ENCODE data around the gene U2AF1L4. TPM values are rescaled to one million over a fixed set of nuclear protein-coding genes. Genes with fewer than 3 reads are reported as not detected.

The U2AF1L4 gene
- polyA plus RNA-seq, 1 donor: 16.6 TPM

- no peak for DNase-seq (ENCODE audit: low read depth)
Observed at GRCh38 chr19:35742121-35742724, 3.0 kb downstream of the U2AF1L4 start, which contains the start of gene IGFLR1. IGFLR1 (minus strand) TSS chr19:35742452; CDS start chr19:35741180, 1,272 bp downstream.

DNA sequence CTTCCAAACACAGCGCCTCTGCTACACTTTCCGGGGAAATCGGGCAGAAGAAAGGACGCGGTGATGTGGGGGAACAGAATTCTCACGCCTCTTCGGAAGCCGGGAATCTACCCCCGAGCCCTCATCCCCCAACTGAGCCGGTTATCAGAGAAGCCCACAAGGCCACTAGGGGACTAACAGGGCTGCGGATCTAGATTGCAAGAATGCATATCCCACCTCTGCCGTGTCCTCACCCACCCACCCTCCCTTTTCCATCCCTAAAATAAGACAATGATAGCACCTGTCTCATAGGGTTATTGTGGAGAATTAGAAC, 4.1 kb downstream of the U2AF1L4 start:
- DNase-seq (ENCODE audit: low read depth): no peak

DNA sequence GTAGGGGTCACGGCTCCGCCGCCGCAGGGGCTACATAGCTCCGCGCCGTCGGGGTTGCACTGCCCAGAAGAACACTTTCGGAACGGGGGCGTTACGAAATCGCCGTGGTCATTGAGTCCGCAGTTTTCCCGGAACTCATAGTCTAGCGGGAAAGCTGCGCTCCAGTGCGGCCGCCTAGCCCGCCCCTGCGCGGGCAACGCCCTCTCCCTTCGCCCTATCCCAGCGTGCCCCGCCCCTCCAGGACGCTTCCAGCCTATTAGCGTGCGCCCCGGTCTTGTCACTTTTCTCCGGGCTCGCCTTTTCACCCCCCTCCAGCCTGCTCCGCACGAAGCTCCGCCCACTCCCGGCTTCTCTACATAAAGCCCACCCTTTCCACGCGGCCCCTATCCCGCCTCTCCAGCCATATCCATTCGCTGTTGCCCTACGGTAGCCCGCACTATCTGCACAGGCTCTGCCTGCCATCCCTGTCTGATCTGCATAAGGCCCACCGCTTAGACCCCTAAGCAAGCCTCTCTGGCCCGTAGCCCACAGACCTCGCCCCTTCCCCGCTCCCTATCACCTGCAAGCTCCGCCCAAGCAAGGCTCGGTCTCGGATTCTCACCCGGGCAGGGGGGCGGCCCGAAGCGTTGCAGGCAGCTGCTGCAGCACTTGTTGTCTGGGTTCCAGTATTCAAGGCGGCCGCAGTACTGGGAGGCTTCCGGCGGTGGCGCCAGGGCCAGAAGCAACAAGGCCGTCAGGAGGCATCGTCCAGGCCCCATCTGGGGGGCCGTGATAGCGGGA, 4.6 kb downstream of the U2AF1L4 start:
- DNase-seq (ENCODE audit: low read depth): peak; percentile 93

- no peak for DNase-seq (ENCODE audit: low read depth)
Observed at GRCh38 chr19:35740108-35740422, 5.2 kb downstream of the U2AF1L4 start.

DNA sequence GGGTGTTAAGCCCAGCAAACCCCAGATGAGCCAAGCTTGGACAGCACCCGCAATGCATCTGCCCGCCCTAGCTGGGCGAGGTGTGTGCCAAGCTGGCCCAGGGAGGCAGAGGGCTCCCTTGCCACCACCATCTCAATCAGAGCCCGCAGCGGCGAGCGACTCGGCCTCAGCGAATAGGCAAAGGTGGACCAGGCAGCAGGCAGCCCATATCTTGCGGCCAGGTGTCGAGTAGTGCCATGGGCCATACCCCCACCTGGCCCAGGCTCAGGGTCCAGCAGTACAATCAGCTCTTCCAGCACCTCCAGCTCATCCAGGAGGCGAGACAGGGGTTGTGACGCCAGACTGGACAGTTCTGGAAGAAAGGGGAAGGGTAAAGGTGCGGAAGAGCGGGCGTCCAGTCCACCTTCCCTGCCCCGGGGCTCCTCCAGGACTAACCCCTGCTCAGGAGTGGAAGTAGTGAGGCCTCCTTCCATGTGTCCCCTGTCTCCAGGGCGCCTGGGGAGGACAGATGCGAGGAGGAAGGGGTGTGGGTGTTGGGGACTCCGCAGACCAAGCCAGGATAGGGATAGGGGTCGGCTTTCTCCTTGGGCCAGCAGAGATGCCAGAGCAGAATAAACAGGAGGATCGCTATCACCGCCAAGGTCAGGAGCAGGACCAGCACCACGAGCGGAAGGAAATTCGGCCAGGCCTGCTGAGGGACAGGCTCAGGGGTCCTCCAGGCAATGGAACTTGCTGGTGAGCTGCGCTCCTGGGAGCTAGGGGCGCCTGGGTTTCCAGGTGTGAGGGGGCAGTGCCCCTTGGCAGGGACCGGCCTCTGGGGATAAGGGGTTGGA, 5.7 kb downstream of the U2AF1L4 start:
- no peak for DNase-seq (ENCODE audit: low read depth)

DNA sequence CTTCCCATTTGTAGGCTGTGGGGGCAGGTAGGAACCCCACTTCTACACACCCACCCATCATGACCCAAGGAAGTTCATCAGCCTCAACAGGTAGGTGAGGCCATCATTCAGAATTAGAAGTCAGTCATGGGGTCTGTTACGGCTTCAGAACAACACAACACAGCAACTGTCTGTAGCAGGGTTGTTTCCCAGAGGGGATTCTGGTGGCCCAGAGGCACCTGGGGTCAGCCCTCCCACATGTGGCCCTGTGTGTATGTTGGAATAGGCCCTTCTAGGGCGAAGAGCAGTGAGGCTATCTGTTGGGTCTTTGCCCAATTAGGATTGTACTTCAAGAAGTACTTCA, 6.4 kb downstream of the U2AF1L4 start:
- DNase-seq (ENCODE audit: low read depth): no peak

DNA sequence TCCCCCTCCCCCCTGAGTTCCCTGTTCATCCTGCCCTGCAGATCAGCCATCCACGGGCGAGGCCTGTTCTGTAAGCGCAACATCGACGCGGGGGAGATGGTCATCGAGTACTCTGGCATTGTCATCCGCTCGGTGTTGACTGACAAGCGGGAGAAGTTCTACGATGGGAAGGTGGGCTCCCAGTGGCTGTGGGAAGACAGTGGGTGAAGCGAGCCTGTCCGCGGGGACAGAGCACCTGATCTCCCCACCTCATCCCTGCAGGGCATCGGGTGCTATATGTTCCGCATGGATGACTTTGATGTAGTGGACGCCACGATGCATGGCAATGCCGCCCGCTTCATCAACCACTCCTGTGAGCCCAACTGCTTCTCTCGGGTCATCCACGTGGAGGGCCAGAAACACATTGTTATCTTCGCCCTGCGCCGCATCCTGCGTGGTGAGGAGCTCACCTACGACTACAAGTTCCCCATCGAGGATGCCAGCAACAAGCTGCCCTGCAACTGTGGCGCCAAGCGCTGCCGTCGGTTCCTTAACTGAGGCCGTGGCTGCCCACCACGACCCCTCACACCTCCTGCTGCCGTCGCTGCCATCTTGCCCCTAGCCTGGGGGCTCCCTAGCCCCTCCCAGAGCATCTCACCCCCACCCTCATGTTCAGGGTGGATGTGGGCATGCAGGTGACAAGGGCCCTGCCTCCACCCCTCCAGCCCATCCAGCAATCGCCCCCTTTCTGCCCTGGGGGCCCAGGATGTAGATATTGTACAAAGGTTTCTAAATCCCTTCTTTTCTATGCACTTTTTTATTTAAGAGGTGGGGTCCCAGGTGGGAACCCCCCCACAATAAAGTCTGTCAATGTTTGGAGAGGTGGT, 7.0 kb downstream of the U2AF1L4 start:
- no peak for DNase-seq (ENCODE audit: low read depth)

DNA sequence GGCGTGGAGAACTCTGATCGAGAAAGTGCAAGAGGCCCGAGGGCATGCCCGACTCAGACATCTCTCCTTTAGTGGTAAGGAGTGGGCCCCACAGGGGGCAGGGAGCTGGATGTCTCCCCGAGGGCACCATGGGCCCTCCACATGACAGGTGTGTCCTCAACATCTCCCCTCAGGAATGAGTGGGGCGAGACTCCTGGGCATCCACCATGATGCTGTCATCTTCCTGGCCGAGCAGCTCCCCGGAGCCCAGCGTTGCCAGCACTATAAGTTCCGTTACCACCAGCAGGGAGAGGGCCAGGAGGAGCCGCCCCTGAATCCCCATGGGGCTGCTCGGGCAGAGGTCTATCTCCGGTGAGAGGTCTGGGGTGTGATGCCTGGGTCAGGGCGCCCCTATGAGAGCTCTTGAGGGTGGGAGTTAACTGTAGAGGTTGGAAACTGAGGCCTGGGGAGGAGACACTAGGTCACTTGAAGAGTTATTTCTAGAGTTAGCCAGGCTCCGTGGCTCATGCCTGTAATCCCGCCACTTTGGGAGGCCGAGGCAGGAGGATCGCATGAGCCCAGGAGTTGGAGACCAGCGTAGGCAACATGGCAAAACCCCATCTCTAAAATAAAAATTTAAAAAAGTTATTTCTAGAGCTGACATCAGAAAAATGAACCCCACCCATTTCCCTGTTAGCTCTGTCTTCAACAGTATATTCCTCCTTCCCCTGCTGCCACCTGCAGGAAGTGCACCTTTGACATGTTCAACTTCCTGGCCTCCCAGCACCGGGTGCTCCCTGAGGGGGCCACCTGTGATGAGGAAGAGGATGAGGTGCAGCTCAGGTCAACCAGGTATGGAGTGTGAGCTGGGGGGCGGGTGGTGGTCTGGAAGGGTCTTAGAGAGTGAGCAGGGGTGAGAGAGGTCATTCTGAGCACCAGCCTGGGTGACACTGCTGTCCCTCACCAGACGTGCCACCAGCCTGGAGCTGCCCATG, 8.0 kb downstream of the U2AF1L4 start:
- no peak for DNase-seq (ENCODE audit: low read depth)

GRCh38 chr19:35734889-35735288, 10.3 kb downstream of the U2AF1L4 start:
- DNase-seq (ENCODE audit: low read depth): no peak

DNA sequence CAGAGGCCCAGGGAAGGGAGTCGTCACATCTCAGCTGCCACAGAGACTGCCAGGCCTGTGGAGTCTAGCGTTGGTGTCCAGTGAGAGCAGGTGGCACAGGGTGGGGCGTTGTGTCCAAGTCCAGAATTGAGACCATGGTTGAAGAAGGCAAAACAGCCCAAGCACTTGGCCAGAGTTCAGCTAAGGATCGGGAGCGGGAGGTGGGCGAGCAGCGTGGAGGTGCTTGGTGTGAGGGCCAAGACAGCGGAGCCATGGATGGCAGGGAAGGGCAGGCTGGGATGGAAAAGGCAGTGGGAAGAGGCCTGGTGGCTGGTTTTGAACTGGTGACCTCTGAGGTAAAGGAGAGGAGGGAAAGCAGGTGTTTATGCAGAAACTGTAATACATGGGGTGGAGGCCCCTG, 10.9 kb downstream of the U2AF1L4 start:
- DNase-seq (ENCODE audit: low read depth): no peak

- no peak for DNase-seq (ENCODE audit: low read depth)
Observed at GRCh38 chr19:35733180-35734125, 11.8 kb downstream of the U2AF1L4 start.

DNA sequence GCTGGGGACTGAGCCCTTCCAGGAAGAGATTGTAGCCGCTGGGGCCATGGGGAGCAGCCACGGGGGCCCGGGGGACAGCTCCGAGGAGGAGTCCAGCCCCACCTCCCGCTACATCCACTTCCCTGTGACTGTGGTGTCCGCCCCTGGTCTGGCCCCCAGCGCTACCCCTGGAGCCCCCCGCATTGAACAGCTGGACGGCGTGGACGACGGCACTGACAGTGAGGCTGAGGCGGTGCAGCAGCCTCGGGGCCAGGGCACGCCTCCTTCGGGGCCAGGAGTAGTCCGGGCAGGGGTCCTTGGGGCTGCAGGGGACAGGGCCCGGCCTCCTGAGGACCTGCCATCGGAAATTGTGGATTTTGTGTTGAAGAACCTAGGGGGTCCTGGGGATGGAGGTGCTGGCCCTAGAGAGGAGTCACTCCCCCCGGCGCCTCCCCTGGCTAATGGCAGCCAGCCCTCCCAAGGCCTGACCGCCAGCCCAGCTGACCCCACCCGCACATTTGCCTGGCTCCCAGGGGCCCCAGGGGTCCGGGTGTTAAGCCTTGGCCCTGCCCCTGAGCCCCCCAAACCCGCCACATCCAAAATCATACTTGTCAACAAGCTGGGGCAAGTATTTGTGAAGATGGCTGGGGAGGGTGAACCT, 12.6 kb downstream of the U2AF1L4 start:
- no peak for DNase-seq (ENCODE audit: low read depth)

DNA sequence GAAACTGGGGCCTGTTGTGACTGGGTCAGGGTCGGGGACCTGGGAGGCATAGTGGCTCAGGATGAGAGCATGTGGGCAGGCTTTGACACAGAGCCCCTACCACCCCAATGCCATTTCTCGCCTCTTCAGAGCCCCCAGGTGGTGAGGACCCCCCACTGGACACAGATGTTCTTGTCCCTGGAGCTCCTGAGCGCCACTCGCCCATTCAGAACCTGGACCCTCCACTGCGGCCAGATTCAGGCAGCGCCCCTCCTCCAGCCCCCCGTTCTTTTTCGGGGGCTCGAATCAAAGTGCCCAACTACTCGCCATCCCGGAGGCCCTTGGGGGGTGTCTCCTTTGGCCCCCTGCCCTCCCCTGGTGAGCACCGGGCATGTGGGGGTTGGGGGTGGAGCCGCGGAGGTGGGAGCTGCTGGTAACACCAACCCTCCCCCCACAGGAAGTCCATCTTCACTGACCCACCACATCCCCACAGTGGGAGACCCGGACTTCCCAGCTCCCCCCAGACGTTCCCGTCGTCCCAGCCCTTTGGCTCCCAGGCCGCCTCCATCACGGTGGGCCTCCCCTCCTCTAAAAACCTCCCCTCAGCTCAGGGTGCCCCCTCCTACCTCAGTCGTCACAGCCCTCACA, 13.3 kb downstream of the U2AF1L4 start:
- DNase-seq (ENCODE audit: low read depth): no peak

- DNase-seq (ENCODE audit: low read depth): no peak
Observed at GRCh38 chr19:35731353-35731752, 13.9 kb downstream of the U2AF1L4 start.

- DNase-seq (ENCODE audit: low read depth): no peak
Observed at GRCh38 chr19:35730326-35730725, 14.9 kb downstream of the U2AF1L4 start.

DNA sequence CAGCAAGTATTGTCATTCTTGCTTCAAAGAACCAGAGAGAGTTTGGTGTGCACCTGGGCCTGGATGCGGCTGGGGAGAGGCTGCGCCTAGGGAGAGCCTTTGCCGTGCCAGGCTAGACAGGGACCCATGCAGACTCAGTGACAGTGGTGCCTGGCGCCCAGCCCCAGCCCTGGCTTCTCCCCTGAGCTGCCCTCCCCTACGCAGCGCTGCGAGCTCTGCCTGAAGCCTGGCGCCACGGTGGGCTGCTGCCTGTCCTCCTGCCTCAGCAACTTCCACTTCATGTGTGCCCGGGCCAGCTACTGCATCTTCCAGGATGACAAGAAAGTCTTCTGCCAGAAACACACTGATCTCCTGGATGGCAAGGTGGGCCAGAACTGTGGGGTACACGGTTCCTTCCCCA, 15.5 kb downstream of the U2AF1L4 start:
- no peak for DNase-seq (ENCODE audit: low read depth)

- DNase-seq (ENCODE audit: low read depth): no peak
Observed at GRCh38 chr19:35729021-35729420, 16.2 kb downstream of the U2AF1L4 start.

GRCh38 chr19:35727956-35728706, 17.1 kb downstream of the U2AF1L4 start:
- DNase-seq (ENCODE audit: low read depth): no peak

Data from forelimb muscle (tissue), 1 donor.